Measurements from ENCODE around the gene DHX35.

DNA sequence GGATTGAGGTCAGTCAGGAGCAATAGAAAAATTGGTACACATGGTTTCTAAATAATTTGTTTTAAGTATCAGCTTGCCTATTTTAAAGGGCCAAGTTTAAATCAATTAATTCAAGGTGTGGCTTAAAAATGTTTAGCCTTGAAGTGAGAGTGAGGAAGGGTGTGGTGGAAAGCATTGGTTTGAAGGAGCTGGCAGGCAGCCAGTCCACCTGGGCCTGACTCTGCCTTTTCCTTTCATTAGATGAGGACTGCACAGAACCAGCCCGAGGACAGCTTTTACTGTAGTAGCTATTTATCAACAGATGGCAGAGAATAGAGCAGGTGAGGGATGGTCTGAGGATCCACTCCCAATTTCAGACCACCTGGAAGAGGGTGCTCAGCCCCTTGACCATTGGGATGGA lies 42.4 kb downstream of the DHX35 start:
- TF ChIP-seq EZH2phosphoT487 (IDR thresholded peaks at IDR 0.05; ENCODE audit: borderline replicate concordance, low read depth, low read length) = no peak
- TF ChIP-seq, protein P1, sequence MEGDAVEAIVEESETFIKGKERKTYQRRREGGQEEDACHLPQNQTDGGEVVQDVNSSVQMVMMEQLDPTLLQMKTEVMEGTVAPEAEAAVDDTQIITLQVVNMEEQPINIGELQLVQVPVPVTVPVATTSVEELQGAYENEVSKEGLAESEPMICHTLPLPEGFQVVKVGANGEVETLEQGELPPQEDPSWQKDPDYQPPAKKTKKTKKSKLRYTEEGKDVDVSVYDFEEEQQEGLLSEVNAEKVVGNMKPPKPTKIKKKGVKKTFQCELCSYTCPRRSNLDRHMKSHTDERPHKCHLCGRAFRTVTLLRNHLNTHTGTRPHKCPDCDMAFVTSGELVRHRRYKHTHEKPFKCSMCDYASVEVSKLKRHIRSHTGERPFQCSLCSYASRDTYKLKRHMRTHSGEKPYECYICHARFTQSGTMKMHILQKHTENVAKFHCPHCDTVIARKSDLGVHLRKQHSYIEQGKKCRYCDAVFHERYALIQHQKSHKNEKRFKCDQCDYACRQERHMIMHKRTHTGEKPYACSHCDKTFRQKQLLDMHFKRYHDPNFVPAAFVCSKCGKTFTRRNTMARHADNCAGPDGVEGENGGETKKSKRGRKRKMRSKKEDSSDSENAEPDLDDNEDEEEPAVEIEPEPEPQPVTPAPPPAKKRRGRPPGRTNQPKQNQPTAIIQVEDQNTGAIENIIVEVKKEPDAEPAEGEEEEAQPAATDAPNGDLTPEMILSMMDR (conservative IDR thresholded peaks at IDR 0.05; ENCODE audit: low read length) = no peak
